ENCODE results near the gene DSCAML1.

GRCh38 chr11:117595440-117595839 lies 201.6 kb downstream of the DSCAML1 start:
- TF ChIP-seq TAF1 (IDR thresholded peaks at IDR 0.05; ENCODE audit: borderline replicate concordance, insufficient read depth, low read length) (no peak), POLR2AphosphoS5 (IDR thresholded peaks at IDR 0.05; ENCODE audit: low read depth, low read length) (no peak)
